Panc1 (cell line): ENCODE data around the gene ZNF304. TPM values are rescaled to one million over a fixed set of nuclear protein-coding genes. Genes with fewer than 3 reads are reported as not detected.

ENCODE experiments used
- ATAC-seq: fragments of 200-7000 bp; cut with Tn5 transposase; 2 replicates; pipeline ENCODE4 v1.9.1; 2020; ENCODE audit warnings: mild to moderate bottlenecking, moderate library complexity
- BruUV-seq: library from RNA; stranded (reverse); fragments of 400-500 nt; replicated peaks from 2 replicates; lab custom pipeline; 2021; lab: Mats Ljungman, UMichigan
- CTCF ChIA-PET: fragments of 300-600 bp; sonication (Branson Sonifier 250); formaldehyde crosslinking; loops from one replicate; lab custom pipeline; 2022; ENCODE audit warnings: antibody characterized with exemption; lab: Charles Lee
- POLR2A ChIA-PET: fragments of 300-600 bp; sonication (Branson Sonifier 250); formaldehyde crosslinking; loops from one replicate; lab custom pipeline; 2022; ENCODE audit warnings: antibody characterized with exemption; lab: Charles Lee
- DNase-seq: peaks from one replicate; pipeline ENCODE4 v3.0.0-alpha.2; 2010; ENCODE audit warnings: low read depth, low spot score
- H3K27ac ChIP-seq: 2 replicates; pipeline ENCODE4 v1.5.1; 2011; ENCODE audit warnings: mild to moderate bottlenecking, low read length, inconsistent platforms
- H3K27me3 ChIP-seq: fragments of 200-500 bp; sonication (Bioruptor generic); 2 replicates; pipeline ENCODE4 v1.6.0; 2014; ENCODE audit warnings: low read length, inconsistent platforms; ENCODE audit not compliant: control insufficient read depth, insufficient read depth
- H3K36me3 ChIP-seq: fragments of 200-500 bp; sonication (Bioruptor generic); 2 replicates; pipeline ENCODE4 v1.5.1; 2014; ENCODE audit warnings: inconsistent platforms, mild to moderate bottlenecking, low read length, moderate library complexity; ENCODE audit not compliant: control insufficient read depth, insufficient read depth
- H3K4me1 ChIP-seq: 2 replicates; pipeline ENCODE4 v1.5.1; 2011; ENCODE audit warnings: inconsistent platforms, mild to moderate bottlenecking, low read length, moderate library complexity; ENCODE audit not compliant: control insufficient read depth, insufficient read depth
- H3K4me3 ChIP-seq, 2 experiments: 2 replicates each; pipeline ENCODE4 v1.5.1; 2011 to 2012; ENCODE audit warnings: low read depth in 2 of 2, low read length in 2 of 2, mild to moderate bottlenecking in 2 of 2, inconsistent platforms in 1 of 2, moderate library complexity in 1 of 2
- H3K9me3 ChIP-seq: fragments of 200-500 bp; sonication (Bioruptor generic); 2 replicates; pipeline ENCODE4 v1.5.1; 2014; ENCODE audit warnings: low read depth, mild to moderate bottlenecking, inconsistent platforms, low read length, moderate library complexity; ENCODE audit not compliant: control insufficient read depth, insufficient read depth
- CTCF ChIP-seq: fragments of 450-650 bp; IDR thresholded peaks from 2 replicates; pipeline ENCODE4 v1.5.1; 2017; ENCODE audit warnings: mild to moderate bottlenecking
- POLR2AphosphoS5 ChIP-seq: IDR thresholded peaks from 2 replicates; pipeline ENCODE4 v1.6.1; 2012; ENCODE audit warnings: mild to moderate bottlenecking, low read depth, low read length, moderate library complexity
- REST ChIP-seq, 2 experiments: IDR thresholded peaks; 2 replicates each; pipeline ENCODE4 v1.6.1; 2011 to 2012; ENCODE audit warnings: low read depth in 2 of 2, control low read depth in 1 of 2, low read length in 1 of 2, mild to moderate bottlenecking in 1 of 2, moderate library complexity in 1 of 2; ENCODE audit not compliant: insufficient read depth in 1 of 2
- SIN3A ChIP-seq: IDR thresholded peaks from 2 replicates; pipeline ENCODE4 v1.6.1; 2012; ENCODE audit warnings: low read depth, mild to moderate bottlenecking, low read length, moderate library complexity, borderline replicate concordance; ENCODE audit not compliant: insufficient read depth
- TCF7L2 ChIP-seq: IDR thresholded peaks from 2 replicates; pipeline ENCODE4 v1.6.1; 2011; ENCODE audit warnings: mild to moderate bottlenecking, low read depth, low read length, inconsistent platforms
- in situ Hi-C: cut with HindIII; loops from 2 replicates; pipeline ENCODE4 v1.10.0; 2016; ENCODE audit warnings: low sequenced_read_pairs, low pct_unique_long_range_greater_than_20kb
- intact Hi-C: fragments of 100-400 bp; cut with micrococcal nuclease; formaldehyde crosslinking; loops from one replicate; pipeline ENCODE4 v1.10.0; 2022; ENCODE audit not compliant: unreplicated experiment
- total RNA-seq: library from RNA; stranded (reverse); gene quantifications from one replicate; pipeline ENCODE4 v1.2.1, GENCODE V29; 2021; ENCODE audit not compliant: unreplicated experiment

ZNF304 gene
- total RNA-seq, 1 experiment from 2014 or later = 10.8 TPM

- POLR2A ChIA-PET = interaction anchor here (0.6 kb wide), 2 partner anchors 50 to 1200 kb away, joined by 4 to 8 read pairs; no protein-coding TSS in a partner anchor
- intact Hi-C loops = no loop called here
- CTCF ChIA-PET = interaction anchor here (0.6 kb wide), 1 partner anchor 1102 kb away, joined by 3 read pairs; no protein-coding TSS in a partner anchor
Observed at GRCh38 chr19:57320180-57321084, 30.6 kb upstream of the ZNF304 start, which contains the start of gene ZNF543. ZNF543 (plus strand) TSS chr19:57320472; CDS start chr19:57320854, 382 bp downstream.

More at GRCh38 chr19:57320180-57321084, 30.6 kb upstream of the ZNF304 start, which contains the start of gene ZNF543:
- Histone ChIP-seq H3K9me3 (no peaks in the 10 kb centered on the region), H3K27me3 (peaks cover 3% of the 10 kb centered on the region; the same call in 1 of the 2 replicates), H3K27ac (peak within 1 kb of the TSS; percentile 88), H3K4me3 (peak within 1 kb of the TSS; percentile 71 to 79), H3K4me1 (peaks cover 11% of the 10 kb centered on the region), H3K36me3 (peaks cover 5% of the 10 kb centered on the region)
- in situ Hi-C loops = no loop called here
- DNase-seq (peak; percentile 80), ATAC-seq (peak; percentile 100)
- TF ChIP-seq REST (IDR thresholded peaks at IDR 0.05; ENCODE audit: insufficient read depth in 1 of 2, low read depth in 2 of 2, low read length in 1 of 2) (peak in 1 of 2 experiments; percentile 44; a peak in 1 of 4 replicates), POLR2AphosphoS5 (peak; percentile 88), CTCF (no peak), TCF7L2 (0 out of 2 replicates have a peak, but pooled peaks have one; percentile 58), SIN3A (no peak)
- BruUV-seq = no TSS peak
